ENCODE results near the gene KRT38.

The KRT38 gene

GRCh38 chr17:41415411-41415810 lies 25.4 kb downstream of the KRT38 start:
- no peak overlapping the region for H3K9ac ChIP-seq (ENCODE audit: low read length)
- H3K9me2 ChIP-seq (ENCODE audit: low read depth, low read length), result no peaks in the 10 kb centered on the region
- no peak overlapping the region for H2AFZ ChIP-seq (ENCODE audit: low read length)
- H4K20me1 ChIP-seq (ENCODE audit: insufficient read depth, low read length), result no peaks in the 10 kb centered on the region
- TF ChIP-seq EZH2 (IDR thresholded peaks at IDR 0.05; ENCODE audit: borderline replicate concordance, low read length) (no peak), CTCF (IDR thresholded peaks at IDR 0.05; ENCODE audit: low read length) (no peak)
- no peaks in the 10 kb centered on the region for H3K27me3 ChIP-seq (ENCODE audit: insufficient read depth, low read length)
- no peak overlapping the region for H3K27ac ChIP-seq (ENCODE audit: low read depth, low read length, poor library complexity, severe bottlenecking)
- no peaks in the 10 kb centered on the region for H3K9me3 ChIP-seq (ENCODE audit: low read length)
- no peaks in the 10 kb centered on the region for H3F3A ChIP-seq (ENCODE audit: insufficient read depth, low read length)
- H3K4me2 ChIP-seq (ENCODE audit: low read length), result no peak overlapping the region
- H3K36me3 ChIP-seq (ENCODE audit: insufficient read depth, low read length), result no peaks in the 10 kb centered on the region
- no peak overlapping the region for H3K4me3 ChIP-seq (ENCODE audit: low read depth, low read length, poor library complexity, severe bottlenecking)
- H3K79me2 ChIP-seq (ENCODE audit: insufficient read depth, low read length), result no peaks in the 10 kb centered on the region
- no peaks in the 10 kb centered on the region for H3K4me1 ChIP-seq (ENCODE audit: insufficient read depth, low read length, severe bottlenecking)

- Histone ChIP-seq H3K36me3 (ENCODE audit: insufficient read depth, low read length) (no peaks in the 10 kb centered on the region), H2AFZ (ENCODE audit: low read length) (no peak overlapping the region), H3K27ac (ENCODE audit: low read depth, low read length, poor library complexity, severe bottlenecking) (no peak overlapping the region), H3K9ac (ENCODE audit: low read length) (no peak overlapping the region), H3F3A (ENCODE audit: insufficient read depth, low read length) (no peaks in the 10 kb centered on the region), H3K4me1 (ENCODE audit: insufficient read depth, low read length, severe bottlenecking) (no peaks in the 10 kb centered on the region), H4K20me1 (ENCODE audit: insufficient read depth, low read length) (no peaks in the 10 kb centered on the region), H3K9me3 (ENCODE audit: low read length) (no peaks in the 10 kb centered on the region), H3K9me2 (ENCODE audit: low read depth, low read length) (no peaks in the 10 kb centered on the region), H3K27me3 (ENCODE audit: insufficient read depth, low read length) (no peaks in the 10 kb centered on the region), H3K4me3 (ENCODE audit: low read depth, low read length, poor library complexity, severe bottlenecking) (no peak overlapping the region), H3K4me2 (ENCODE audit: low read length) (no peak overlapping the region), H3K79me2 (ENCODE audit: insufficient read depth, low read length) (no peaks in the 10 kb centered on the region)
- no peak for TF ChIP-seq CTCF (IDR thresholded peaks at IDR 0.05; ENCODE audit: low read length)
- TF ChIP-seq EZH2 (IDR thresholded peaks at IDR 0.05; ENCODE audit: borderline replicate concordance, low read length), result no peak
These were observed 26.8 kb downstream of the KRT38 start for GRCh38 chr17:41413982-41414381.

GRCh38 chr17:41413353-41413957 lies 27.3 kb downstream of the KRT38 start:
- Histone ChIP-seq H3K79me2 (ENCODE audit: insufficient read depth, low read length) (no peaks in the 10 kb centered on the region), H4K20me1 (ENCODE audit: insufficient read depth, low read length) (no peaks in the 10 kb centered on the region), H3K9ac (ENCODE audit: low read length) (no peak overlapping the region), H3K27ac (ENCODE audit: low read depth, low read length, poor library complexity, severe bottlenecking) (no peak overlapping the region), H3K9me3 (ENCODE audit: low read length) (no peaks in the 10 kb centered on the region), H2AFZ (ENCODE audit: low read length) (no peak overlapping the region), H3K4me3 (ENCODE audit: low read depth, low read length, poor library complexity, severe bottlenecking) (no peak overlapping the region), H3K27me3 (ENCODE audit: insufficient read depth, low read length) (no peaks in the 10 kb centered on the region), H3K36me3 (ENCODE audit: insufficient read depth, low read length) (no peaks in the 10 kb centered on the region), H3K4me2 (ENCODE audit: low read length) (no peak overlapping the region), H3F3A (ENCODE audit: insufficient read depth, low read length) (no peaks in the 10 kb centered on the region), H3K4me1 (ENCODE audit: insufficient read depth, low read length, severe bottlenecking) (no peaks in the 10 kb centered on the region), H3K9me2 (ENCODE audit: low read depth, low read length) (no peaks in the 10 kb centered on the region)
- TF ChIP-seq EZH2 (IDR thresholded peaks at IDR 0.05; ENCODE audit: borderline replicate concordance, low read length) (no peak), CTCF (IDR thresholded peaks at IDR 0.05; ENCODE audit: low read length) (no peak)

Measured in OCI-LY1 (cell line).